Measurements from ENCODE around the gene MTCH1. TPM values are rescaled to one million over a fixed set of nuclear protein-coding genes. Genes with fewer than 3 reads are reported as not detected.
A peak's percentile ranks its signal among the peaks of the same experiment; 100 is the strongest.

MTCH1 gene
- total and polyA plus RNA-seq, 8 donors = 145 to 192 (median 164) TPM

- no peak for TF ChIP-seq CTCF (IDR thresholded peaks at IDR 0.05)
- peaks cover 0 to 24% of the 10 kb centered on the region in 2 donors for H3K4me1 ChIP-seq
- no peaks in the 10 kb centered on the region for H3K9me3 ChIP-seq
- peaks cover 0 to 45% of the 10 kb centered on the region in 2 donors for H3K36me3 ChIP-seq
- ATAC-seq (no peak), DNase-seq (peak in 1 of 4 donors; percentile 72)
- no peak overlapping the region for H3K27ac ChIP-seq
- intact Hi-C loops (cut with DNase I) = no loop called here
- no peak overlapping the region for H3K4me3 ChIP-seq
- no peaks in the 10 kb centered on the region for H3K27me3 ChIP-seq
These were observed 27.8 kb upstream of the MTCH1 start for GRCh38 chr6:37013516-37014491.

- Histone ChIP-seq H3K4me1 (peaks cover 0 to 12% of the 10 kb centered on the region in 2 donors), H3K36me3 (peaks cover 0 to 45% of the 10 kb centered on the region in 2 donors), H3K9me3 (no peaks in the 10 kb centered on the region), H3K27me3 (no peaks in the 10 kb centered on the region), H3K27ac (no peak overlapping the region), H3K4me3 (no peak overlapping the region)
- intact Hi-C loops (cut with DNase I) = no loop called here
- TF ChIP-seq CTCF (IDR thresholded peaks at IDR 0.05) = no peak
- DNase-seq = peak in 1 of 4 donors; percentile 53
- no peak for ATAC-seq
These were observed 25.8 kb upstream of the MTCH1 start for GRCh38 chr6:37011656-37012378.

- H3K36me3 ChIP-seq = peaks cover 0 to 40% of the 10 kb centered on the region in 2 donors
- no peak for ATAC-seq
- DNase-seq = peak in 1 of 4 donors; percentile 45
- no peak for TF ChIP-seq CTCF (IDR thresholded peaks at IDR 0.05)
- H3K9me3 ChIP-seq = no peaks in the 10 kb centered on the region
- no peaks in the 10 kb centered on the region for H3K27me3 ChIP-seq
- intact Hi-C loops (cut with DNase I) = no loop called here
- H3K4me1 ChIP-seq = peaks cover 0 to 12% of the 10 kb centered on the region in 2 donors
- no peak overlapping the region for H3K27ac ChIP-seq
- H3K4me3 ChIP-seq = no peak overlapping the region
These were observed 24.5 kb upstream of the MTCH1 start for GRCh38 chr6:37010402-37010892.

- Histone ChIP-seq H3K27ac (peak overlapping the region in 1 of 2 donors; percentile 79), H3K4me3 (peak overlapping the region in 1 of 2 donors; percentile 55), H3K4me1 (peaks cover 0 to 12% of the 10 kb centered on the region in 2 donors), H3K36me3 (peaks cover 0 to 25% of the 10 kb centered on the region in 2 donors), H3K27me3 (no peaks in the 10 kb centered on the region), H3K9me3 (no peaks in the 10 kb centered on the region)
- DNase-seq (peak in 1 of 4 donors; percentile 68), ATAC-seq (peak; percentile 48)
- TF ChIP-seq CTCF (IDR thresholded peaks at IDR 0.05) = no peak
- intact Hi-C loops (cut with DNase I) = no loop called here
These were observed 22.8 kb upstream of the MTCH1 start for GRCh38 chr6:37008484-37009465.
